ENCODE results near the gene SPATA20.

DNA sequence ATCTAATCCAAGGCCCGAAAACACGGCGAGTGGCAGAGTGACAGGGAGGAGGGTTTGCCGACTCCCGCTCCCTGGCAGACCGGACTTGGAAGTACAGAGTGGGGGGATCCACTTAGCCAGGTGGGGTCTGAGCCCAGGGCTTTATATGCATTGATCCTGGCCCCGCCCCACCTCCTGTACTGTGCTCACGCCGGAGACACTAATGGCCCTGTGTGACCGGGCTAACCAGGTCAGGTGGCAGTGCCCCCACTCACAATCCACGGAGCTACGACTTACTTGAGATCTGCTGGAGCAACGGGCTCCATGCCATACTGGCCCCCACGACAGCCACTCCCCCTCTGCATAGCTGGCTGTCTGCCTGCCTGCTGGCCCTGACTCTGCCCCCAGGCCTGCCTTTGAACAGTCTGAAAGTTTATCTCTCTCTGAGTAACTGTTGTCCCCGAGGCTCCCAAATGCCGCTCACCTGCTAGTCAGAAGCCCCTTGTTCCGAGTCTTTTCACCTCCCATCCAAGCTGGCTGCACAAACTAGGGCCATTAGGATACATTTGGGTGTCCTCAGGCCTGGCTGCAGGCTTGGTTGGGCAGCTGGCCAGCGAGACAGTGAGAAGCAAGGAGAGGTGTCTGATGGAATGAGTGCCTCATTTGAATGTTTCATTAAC, 41.5 kb downstream of the SPATA20 start:
- TF ChIP-seq POLR2A (IDR thresholded peaks at IDR 0.05) (no peak), CTCF (IDR thresholded peaks at IDR 0.05) (no peak)
